Heart right ventricle (tissue), 16 donors: ENCODE measurements around the gene TMBIM4. TPM values are rescaled to one million over a fixed set of nuclear protein-coding genes. Genes with fewer than 3 reads are reported as not detected.
A peak's percentile ranks its signal among the peaks of the same experiment; 100 is the strongest.

ENCODE experiments used
- ATAC-seq, 8 donors: fragments of 200-7000 bp; cut with Tn5 transposase; one replicate each; pipeline ENCODE4 v1.9.1; 2020; ENCODE audit warnings: mild to moderate bottlenecking in 8 of 8, moderate library complexity in 8 of 8, moderate number of reproducible peaks in 1 of 8
- DNase-seq, 2 donors: peaks; one replicate each; pipeline ENCODE4 v3.0.0-alpha.2; 2020
- H3K27ac ChIP-seq, 10 donors: fragments of 200-600 bp; sonication (generic) in 2 of 10; one replicate each; pipeline versions ENCODE4 v1.5.0 to v1.8.0; 2020 to 2022; ENCODE audit warnings: mild to moderate bottlenecking in 3 of 10
- H3K27me3 ChIP-seq, 7 donors: fragments of 200-600 bp; one replicate each; pipeline ENCODE4 v1.8.0; 2021 to 2022; ENCODE audit warnings: mild to moderate bottlenecking in 2 of 7
- H3K36me3 ChIP-seq, 9 donors: fragments of 200-600 bp; sonication (generic) in 1 of 9; one replicate each; pipeline versions ENCODE4 v1.5.0 to v1.8.0; 2020 to 2022; ENCODE audit warnings: mild to moderate bottlenecking in 2 of 9
- H3K4me1 ChIP-seq, 9 donors: fragments of 200-600 bp; sonication (generic) in 1 of 9; one replicate each; pipeline versions ENCODE4 v1.5.0 to v1.8.0; 2020 to 2022; ENCODE audit warnings: mild to moderate bottlenecking in 4 of 9
- H3K4me3 ChIP-seq, 10 donors: fragments of 200-600 bp; sonication (generic) in 2 of 10; one replicate each; pipeline versions ENCODE4 v1.5.0 to v1.8.0; 2020 to 2022; ENCODE audit warnings: mild to moderate bottlenecking in 7 of 10, moderate library complexity in 2 of 10
- H3K9me3 ChIP-seq, 11 donors: fragments of 200-600 bp in 10 of 11; sonication (generic) in 2 of 11; one replicate each; pipeline versions ENCODE4 v1.5.0 to v1.8.0; 2013 to 2022; ENCODE audit warnings: mild to moderate bottlenecking in 2 of 11, control low read depth in 1 of 11, moderate library complexity in 1 of 11
- CTCF ChIP-seq, 9 donors: fragments of 200-600 bp; sonication (generic) in 2 of 9; IDR thresholded peaks; one replicate each; pipeline versions ENCODE4 v1.5.0 to v1.8.0; 2021 to 2022; ENCODE audit warnings: antibody characterized with exemption in 9 of 9, mild to moderate bottlenecking in 5 of 9, moderate library complexity in 1 of 9
- WGBS, 2 donors: extraction: QIAGEN DNeasy Blood & Tissue Kit; methylation state at CpG; one replicate each; pipeline ENCODE4 v1.1.7; 2013; ENCODE audit warnings: inconsistent platforms in 1 of 2; 5-methylcytosine and 5-hydroxymethylcytosine counted together
- intact Hi-C, 10 donors: fragments of 100-400 bp; cut with DNase I; formaldehyde crosslinking; loops; one replicate each; pipeline versions ENCODE4 v1.11.1 to v1.14.2; 2022
- polyA plus RNA-seq, 2 donors: library from polyadenylated mRNA; stranded (reverse); fragments of 200-250 nt; gene quantifications; one replicate each; pipeline ENCODE4 v1.2.3, GENCODE V29; 2013
- total RNA-seq, 10 donors: library from RNA; stranded (reverse); fragmentation: NEBNext Ultra II Directional in 3 of 10; extraction: Animal tissue kit (Norgen Biotek cat#: 25700) in 3 of 10; gene quantifications; one replicate each; pipeline versions ENCODE4 v1.2.1 to v1.2.4, GENCODE V29; 2021 to 2023
- donor health status: Arrhythmogenic right ventricular cardiomyopathy.
- donor health status: ischemic (EF 13 %, LVEDD 7.1; RV severe dilation, severe dysfunction).
- donor health status: healthy with polysubstance abuse.
- donor health status: DM: no; HTN: yes; CAD: no.
- donor health status: DM: no; HTN: no; CAD: no.
- donor health status: ischemic (EF 25% LVEDD 6.9; RV normal size, moderate dysfunction).
- donor health status: ischemic (EF 25% LVEDD 5.7; RV mildly dilated, moderate dysfunction).
- donor health status: healthy.
- donor health status: DM: yes; HTN: yes; CAD: no.
- donor health status: Ischemic cardiomyopathy.
- donor health status: ischemic (EF 35%, LVEDD 5.7; RV mildly dilated, moderate dysfunction).
- donor health status: nonischemic (EF 11% LVEDD 7.7; RV severe dilation, severe dysfunction).
- donor health status: DM: yes; HTN: yes; CAD: no.
- donor health status: PGD.
- donor health status: ischemic (EF 29% LVEDD 5.4; RV normal size, mild dysfunction).
- donor health status: nonischemic (EF 23%, LVEDD 6.1; RV moderate dilation, normal function).

The TMBIM4 gene
- total and polyA plus RNA-seq, 12 donors, result 54.8 to 126 (median 66.2) TPM

DNA sequence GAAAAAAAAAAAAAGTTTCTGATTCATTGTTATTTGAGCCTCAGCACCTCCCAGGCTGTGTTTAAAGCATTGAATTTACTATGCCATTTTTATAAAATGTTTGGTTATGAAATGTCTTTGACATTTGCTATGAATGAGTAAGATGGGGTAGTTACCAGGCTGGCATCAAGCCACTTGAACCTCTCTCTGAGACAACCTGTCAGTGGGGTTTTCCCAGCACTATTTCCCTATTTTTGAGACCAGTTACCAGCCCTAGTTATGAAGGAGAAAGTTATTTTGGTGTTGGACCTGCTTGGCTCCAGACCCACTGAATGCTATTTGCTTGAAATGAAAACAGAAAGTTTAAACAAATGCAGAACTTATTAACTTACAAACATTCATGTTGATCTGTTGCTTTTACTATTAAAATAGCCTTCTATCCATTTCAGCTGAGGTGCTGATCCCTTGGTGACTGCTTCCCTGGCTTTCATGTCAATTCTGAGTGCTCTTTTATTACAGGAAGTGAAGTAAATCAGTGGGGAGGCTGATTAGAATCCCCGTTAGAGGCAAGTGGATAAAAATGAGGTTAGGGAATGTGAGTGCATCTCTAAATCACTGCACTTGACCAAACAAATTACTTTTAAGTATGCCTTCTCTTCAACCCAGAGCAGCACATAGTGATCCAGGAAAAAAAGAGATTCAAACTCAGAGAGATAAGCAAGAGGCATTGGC, 77.1 kb downstream of the TMBIM4 start:
- H3K4me1 ChIP-seq, result peaks cover 0 to 13% (median 0%) of the 10 kb centered on the region in 9 donors
- H3K9me3 ChIP-seq, result no peaks in the 10 kb centered on the region
- no peak for TF ChIP-seq CTCF (IDR thresholded peaks at IDR 0.05)
- no peak for ATAC-seq
- H3K27ac ChIP-seq, result no peak overlapping the region
- H3K36me3 ChIP-seq, result no peaks in the 10 kb centered on the region
- intact Hi-C loops, result no loop called here
- no peak overlapping the region for H3K4me3 ChIP-seq
- no peak for DNase-seq
- H3K27me3 ChIP-seq, result peaks cover 0 to 3% (median 0%) of the 10 kb centered on the region in 7 donors
- 2 to 9% methylated on average over 1 of the region's 1 CpG for WGBS, 2 donors

DNA sequence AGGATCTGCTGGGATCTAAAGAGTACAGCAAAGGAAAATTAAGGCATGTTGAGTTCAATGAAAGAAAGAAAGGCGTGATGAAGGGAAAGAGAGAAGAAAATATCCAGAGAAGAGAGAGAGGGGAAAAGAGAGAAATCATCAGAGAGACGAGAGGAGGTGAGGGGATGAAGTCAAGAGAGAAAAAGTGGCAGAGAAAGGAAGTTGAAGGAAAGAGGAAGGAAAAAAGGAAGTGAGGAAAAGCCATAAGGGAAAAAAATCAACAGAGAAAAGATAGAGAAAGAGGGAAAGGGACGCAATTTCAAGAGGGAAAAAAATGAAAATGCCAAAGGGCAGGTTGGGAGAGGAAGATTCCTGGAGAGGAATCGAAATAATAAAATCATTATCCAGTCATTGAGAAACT, 79.6 kb downstream of the TMBIM4 start:
- H3K36me3 ChIP-seq, result no peaks in the 10 kb centered on the region
- no peak overlapping the region for H3K27ac ChIP-seq
- H3K4me1 ChIP-seq, result peaks cover 0 to 13% (median 0%) of the 10 kb centered on the region in 9 donors
- no peak for DNase-seq
- 76 to 81% methylated on average over 4 of the region's 4 CpGs for WGBS, 2 donors
- no peaks in the 10 kb centered on the region for H3K9me3 ChIP-seq
- no peak overlapping the region for H3K4me3 ChIP-seq
- TF ChIP-seq CTCF (IDR thresholded peaks at IDR 0.05), result no peak
- peaks cover 0 to 8% (median 0%) of the 10 kb centered on the region in 7 donors for H3K27me3 ChIP-seq
- intact Hi-C loops, result no loop called here
- ATAC-seq, result no peak

DNA sequence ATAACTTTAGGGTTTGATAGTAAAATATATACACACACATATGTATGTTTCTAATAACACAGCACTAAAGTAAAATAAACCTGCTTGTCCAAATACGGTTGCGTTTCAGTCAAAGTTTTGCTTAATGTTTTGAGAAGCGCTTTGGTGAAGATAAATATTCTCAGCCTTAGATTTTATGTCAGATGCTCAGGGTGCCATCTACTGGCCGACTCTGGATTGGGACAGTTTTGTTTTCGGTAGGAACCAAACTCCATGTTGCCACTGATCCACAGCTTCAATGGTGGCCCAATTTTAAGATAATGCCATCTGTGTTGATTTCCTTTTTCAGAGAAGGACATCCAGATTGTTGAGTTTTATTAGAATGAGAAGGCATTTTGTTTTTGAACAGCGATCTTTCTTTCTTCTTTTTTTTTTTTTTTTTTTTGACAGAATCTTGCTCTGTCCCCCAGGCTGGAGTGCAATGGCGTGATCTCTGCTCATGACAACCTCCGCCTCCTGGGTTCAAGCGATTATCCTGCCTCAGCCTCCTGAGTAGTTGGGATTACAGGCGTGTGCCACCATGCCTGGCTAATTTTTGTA, 82.3 kb downstream of the TMBIM4 start:
- ATAC-seq (peak in 4 of 8 donors; percentile 46 to 57 (median 51)), DNase-seq (peak; percentile 21 to 66)
- peak; percentile 45 to 86 (median 80) for TF ChIP-seq CTCF (IDR thresholded peaks at IDR 0.05)
- peaks cover 0 to 5% (median 0%) of the 10 kb centered on the region in 9 donors for H3K4me1 ChIP-seq
- no peak overlapping the region for H3K4me3 ChIP-seq
- H3K36me3 ChIP-seq, result no peaks in the 10 kb centered on the region
- WGBS, 2 donors, result 29 to 30% methylated on average over 10 of the region's 10 CpGs
- H3K9me3 ChIP-seq, result peaks cover 0 to 20% (median 5%) of the 10 kb centered on the region in 11 donors
- peaks cover 0 to 8% (median 0%) of the 10 kb centered on the region in 7 donors for H3K27me3 ChIP-seq
- intact Hi-C loops, result loop anchor here in 9 of 10 donors (2.0 to 10.0 kb wide), 9 partner anchors 103 to 1200 kb away; no protein-coding TSS in a partner anchor
- H3K27ac ChIP-seq, result no peak overlapping the region

GRCh38 chr12:66085998-66086397, 83.8 kb downstream of the TMBIM4 start:
- H3K27ac ChIP-seq, result no peak overlapping the region
- H3K27me3 ChIP-seq, result peaks cover 0 to 8% (median 0%) of the 10 kb centered on the region in 7 donors
- TF ChIP-seq CTCF (IDR thresholded peaks at IDR 0.05), result no peak
- no peaks in the 10 kb centered on the region for H3K36me3 ChIP-seq
- intact Hi-C loops, result loop anchor here in 9 of 10 donors (2.0 to 10.0 kb wide), 9 partner anchors 101 to 1199 kb away; no protein-coding TSS in a partner anchor
- H3K4me3 ChIP-seq, result no peak overlapping the region
- ATAC-seq (no peak), DNase-seq (no peak)
- WGBS, 2 donors, result 83 to 92% methylated on average over 2 of the region's 2 CpGs
- H3K4me1 ChIP-seq, result no peaks in the 10 kb centered on the region
- peaks cover 0 to 20% (median 5%) of the 10 kb centered on the region in 11 donors for H3K9me3 ChIP-seq

Other genes starting within 250 kb of the TMBIM4 start
- 10 to 100 TPM; 16.1 to 23.2 (median 18.9) TPM for gene LLPH, start 39.2 kb downstream of the TMBIM4 start, total RNA-seq
- 10 to 100 TPM in 1 of 2 donors, 1 to 10 TPM in 1; 9.7 to 35.9 TPM for gene LLPH, start 39.2 kb downstream of the TMBIM4 start, polyA plus RNA-seq
- 1 to 10 TPM; 2.8 to 9.3 (median 4.3) TPM for gene IRAK3, start 19.2 kb upstream of the TMBIM4 start, total RNA-seq
- gene IRAK3, start 19.2 kb upstream of the TMBIM4 start, polyA plus RNA-seq, result 1 to 10 TPM; 2.9 to 5.4 TPM
- 1 to 10 TPM in 5 of 10 donors, under 1 TPM in 5; 0.47 to 3.6 (median 1.2) TPM for gene HELB, start 132.5 kb upstream of the TMBIM4 start, total RNA-seq
- under 1 TPM; 0.16 to 0.59 TPM for gene HELB, start 132.5 kb upstream of the TMBIM4 start, polyA plus RNA-seq